OCI-LY7 (cell line): ENCODE data around the gene CDKN1A. TPM values are rescaled to one million over a fixed set of nuclear protein-coding genes. Genes with fewer than 3 reads are reported as not detected.

ENCODE experiments used
- BruUV-seq: library from RNA; stranded (reverse); fragments of 400-500 nt; replicated peaks from 2 replicates; lab custom pipeline; 2021; lab: Mats Ljungman, UMichigan
- CTCF ChIA-PET: fragments of 300-600 bp; sonication (Branson Sonifier 250); formaldehyde crosslinking; loops from one replicate; lab custom pipeline; 2022; ENCODE audit warnings: antibody characterized with exemption; ENCODE audit not compliant: unreplicated experiment; lab: Charles Lee
- POLR2A ChIA-PET: fragments of 300-600 bp; sonication (Branson Sonifier 250); formaldehyde crosslinking; loops from one replicate; lab custom pipeline; 2022; ENCODE audit warnings: antibody characterized with exemption; lab: Charles Lee
- DNase-seq: peaks from one replicate; pipeline ENCODE4 v3.0.0-alpha.2; 2015; ENCODE audit warnings: low spot score
- H2AFZ ChIP-seq: fragments of 200-600 bp; sonication (generic), shearing (Covaris generic); 2 replicates; pipeline ENCODE4 v1.6.1; 2014; ENCODE audit warnings: mild to moderate bottlenecking, antibody characterized with exemption, low read length, moderate library complexity
- H3K27ac ChIP-seq: fragments of 200-600 bp; sonication (generic); 2 replicates; pipeline ENCODE4 v1.5.1; 2014; ENCODE audit warnings: mixed run types, low read depth, mild to moderate bottlenecking, moderate library complexity, low read length, inconsistent platforms; ENCODE audit not compliant: poor library complexity, severe bottlenecking
- H3K36me3 ChIP-seq: fragments of 200-600 bp; sonication (generic); 2 replicates; pipeline ENCODE4 v1.6.1; 2014; ENCODE audit warnings: mild to moderate bottlenecking, antibody characterized with exemption, low read length, moderate library complexity, mixed read lengths; ENCODE audit not compliant: insufficient read depth
- H3K4me1 ChIP-seq: fragments of 200-600 bp; sonication (generic); 2 replicates; pipeline ENCODE4 v1.5.1; 2014; ENCODE audit warnings: mild to moderate bottlenecking, low read length; ENCODE audit not compliant: insufficient read depth, poor library complexity, severe bottlenecking
- H3K4me2 ChIP-seq: fragments of 200-600 bp; sonication (generic); 2 replicates; pipeline ENCODE4 v1.6.1; 2014; ENCODE audit warnings: mild to moderate bottlenecking, low read length
- H3K4me3 ChIP-seq: fragments of 200-600 bp; sonication (generic); 2 replicates; pipeline ENCODE4 v1.5.1; 2014; ENCODE audit warnings: mild to moderate bottlenecking, low read depth, low read length; ENCODE audit not compliant: poor library complexity, severe bottlenecking
- H3K79me2 ChIP-seq: fragments of 200-600 bp; sonication (generic); 2 replicates; pipeline ENCODE4 v1.6.1; 2016; ENCODE audit warnings: low read depth, mild to moderate bottlenecking, low read length, moderate library complexity, mixed read lengths; ENCODE audit not compliant: insufficient read depth
- H3K9me2 ChIP-seq: fragments of 200-600 bp; sonication (generic); 2 replicates; pipeline ENCODE4 v1.6.1; 2016; ENCODE audit warnings: mild to moderate bottlenecking, low read length, mixed read lengths; ENCODE audit not compliant: insufficient read depth
- H3K9me3 ChIP-seq: fragments of 200-600 bp; sonication (generic); 2 replicates; pipeline ENCODE4 v1.6.1; 2014; ENCODE audit warnings: mild to moderate bottlenecking, mixed run types, low read length, mixed read lengths
- H4K20me1 ChIP-seq: fragments of 200-600 bp; sonication (generic); 2 replicates; pipeline ENCODE4 v1.6.1; 2014; ENCODE audit warnings: mild to moderate bottlenecking, antibody characterized with exemption, low read length, moderate library complexity, mixed read lengths; ENCODE audit not compliant: insufficient read depth
- CTCF ChIP-seq: fragments of 200-600 bp; sonication (generic); conservative IDR thresholded peaks from 2 replicates; pipeline ENCODE4 v1.5.1; 2014; ENCODE audit warnings: mild to moderate bottlenecking, antibody characterized with exemption, low read length, moderate library complexity, mixed read lengths
- EZH2phosphoT487 ChIP-seq: fragments of 200-600 bp; sonication (generic); IDR thresholded peaks from 2 replicates; pipeline ENCODE4 v1.6.1; 2018; ENCODE audit warnings: low read depth, borderline replicate concordance, mild to moderate bottlenecking, mixed run types, antibody characterized with exemption, low read length, moderate library complexity, mixed read lengths
- intact Hi-C: fragments of 100-400 bp; cut with micrococcal nuclease; formaldehyde crosslinking; loops from one replicate; pipeline ENCODE4 v1.10.0; 2022; ENCODE audit not compliant: unreplicated experiment
- total RNA-seq, 2 experiments: library from RNA; depleted of rRNA in 1 of 2; stranded (reverse); fragments of >200 nt in 1 of 2; shearing (Covaris generic) in 1 of 2; gene quantifications; 2 replicates each; pipeline ENCODE4 v1.2.3, GENCODE V29; 2014 to 2022

The CDKN1A gene
- total RNA-seq, 2 experiments from 2014 or later = 0.13 to 1.3 TPM

DNA sequence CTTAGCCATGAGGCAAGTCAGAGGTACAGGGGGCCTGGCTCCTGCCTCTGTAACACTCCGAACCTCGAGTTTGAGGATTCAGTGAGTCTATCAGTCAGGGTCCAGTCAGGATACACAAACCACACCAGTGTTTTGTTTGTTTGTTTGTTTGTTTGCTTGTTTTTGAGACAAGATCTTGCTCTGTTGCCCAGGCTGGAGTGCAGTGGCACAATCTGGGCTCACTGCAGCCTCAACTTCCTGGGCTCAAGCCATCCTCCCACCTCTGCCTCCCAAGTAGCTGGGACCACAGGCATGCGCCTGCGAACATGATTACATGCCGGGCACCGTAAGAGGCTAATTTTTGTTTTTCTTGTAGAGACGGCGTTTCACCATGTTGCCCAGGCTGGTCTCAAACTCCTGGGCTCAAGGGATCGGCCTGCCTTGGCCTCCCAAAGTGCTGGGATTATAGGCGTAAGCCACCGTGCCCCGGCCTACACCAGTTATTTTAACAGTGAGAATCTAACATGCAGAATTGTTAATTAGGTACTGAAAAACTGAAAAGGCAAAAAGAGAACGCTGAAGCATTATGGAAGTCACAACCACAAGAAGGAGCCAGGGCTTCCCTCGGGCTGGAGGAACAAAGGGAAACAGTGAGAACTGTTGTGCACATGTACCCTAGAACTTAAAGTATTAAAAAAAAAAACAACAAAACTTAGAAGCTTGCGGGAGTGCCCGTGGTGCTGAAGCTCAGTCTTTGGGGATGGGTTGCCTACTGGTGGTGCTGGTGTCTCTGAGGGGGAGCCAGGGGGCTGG lies 44.0 kb upstream of the CDKN1A start:
- no peaks in the 10 kb centered on the region for H3K4me1 ChIP-seq
- no peak for TF ChIP-seq CTCF
- no peak for TF ChIP-seq EZH2phosphoT487
- no peak for DNase-seq
- no peaks in the 10 kb centered on the region for H3K9me3 ChIP-seq
- ChIA-PET POLR2A (no interaction called here), CTCF (interaction anchor here (1.1 kb wide), 1 partner anchor 11 kb away, joined by 3 read pairs; no protein-coding TSS in a partner anchor)
- no peaks in the 10 kb centered on the region for H3K36me3 ChIP-seq
- H3K79me2 ChIP-seq = no peaks in the 10 kb centered on the region
- BruUV-seq = no TSS peak
- no peak overlapping the region for H3K27ac ChIP-seq
- intact Hi-C loops = no loop called here
- H3K4me3 ChIP-seq = no peak overlapping the region
- no peaks in the 10 kb centered on the region for H3K9me2 ChIP-seq
- no peaks in the 10 kb centered on the region for H4K20me1 ChIP-seq
- H3K4me2 ChIP-seq = no peak overlapping the region
- no peak overlapping the region for H2AFZ ChIP-seq

GRCh38 chr6:36636283-36636682 lies 42.2 kb upstream of the CDKN1A start:
- ChIA-PET POLR2A (no interaction called here), CTCF (interaction anchor here (0.6 kb wide), 1 partner anchor 66 kb away, joined by 4 read pairs; no protein-coding TSS in a partner anchor)
- no peak overlapping the region for H3K4me3 ChIP-seq
- DNase-seq = no peak
- H3K9me2 ChIP-seq = no peaks in the 10 kb centered on the region
- TF ChIP-seq EZH2phosphoT487 (no peak), CTCF (no peak)
- no peak overlapping the region for H2AFZ ChIP-seq
- no peaks in the 10 kb centered on the region for H3K9me3 ChIP-seq
- no peak overlapping the region for H3K27ac ChIP-seq
- no TSS peak for BruUV-seq
- no peaks in the 10 kb centered on the region for H3K4me1 ChIP-seq
- no peak overlapping the region for H3K4me2 ChIP-seq
- no peaks in the 10 kb centered on the region for H4K20me1 ChIP-seq
- intact Hi-C loops = no loop called here
- H3K36me3 ChIP-seq = no peaks in the 10 kb centered on the region
- no peaks in the 10 kb centered on the region for H3K79me2 ChIP-seq
